ENCODE measurements around the gene SQOR. TPM values are rescaled to one million over a fixed set of nuclear protein-coding genes. Genes with fewer than 3 reads are reported as not detected.

SQOR gene
- total RNA-seq, 4 donors from 2014 or later, result 66.6 to 96.3 (median 87.1) TPM

- no peaks in the 10 kb centered on the region for H3K36me3 ChIP-seq
- peak within 1 kb of the TSS; percentile 92 to 97 (median 96) for H3K27ac ChIP-seq
- peak within 1 kb of the TSS; percentile 63 to 76 for H3K4me3 ChIP-seq
- no peaks in the 10 kb centered on the region for H3K27me3 ChIP-seq
- peak; percentile 87 for TF ChIP-seq POLR2AphosphoS5 (IDR thresholded peaks at IDR 0.05)
- TF ChIP-seq POLR2A (IDR thresholded peaks at IDR 0.05), result peak; percentile 61 to 67
- TF ChIP-seq, protein P1, sequence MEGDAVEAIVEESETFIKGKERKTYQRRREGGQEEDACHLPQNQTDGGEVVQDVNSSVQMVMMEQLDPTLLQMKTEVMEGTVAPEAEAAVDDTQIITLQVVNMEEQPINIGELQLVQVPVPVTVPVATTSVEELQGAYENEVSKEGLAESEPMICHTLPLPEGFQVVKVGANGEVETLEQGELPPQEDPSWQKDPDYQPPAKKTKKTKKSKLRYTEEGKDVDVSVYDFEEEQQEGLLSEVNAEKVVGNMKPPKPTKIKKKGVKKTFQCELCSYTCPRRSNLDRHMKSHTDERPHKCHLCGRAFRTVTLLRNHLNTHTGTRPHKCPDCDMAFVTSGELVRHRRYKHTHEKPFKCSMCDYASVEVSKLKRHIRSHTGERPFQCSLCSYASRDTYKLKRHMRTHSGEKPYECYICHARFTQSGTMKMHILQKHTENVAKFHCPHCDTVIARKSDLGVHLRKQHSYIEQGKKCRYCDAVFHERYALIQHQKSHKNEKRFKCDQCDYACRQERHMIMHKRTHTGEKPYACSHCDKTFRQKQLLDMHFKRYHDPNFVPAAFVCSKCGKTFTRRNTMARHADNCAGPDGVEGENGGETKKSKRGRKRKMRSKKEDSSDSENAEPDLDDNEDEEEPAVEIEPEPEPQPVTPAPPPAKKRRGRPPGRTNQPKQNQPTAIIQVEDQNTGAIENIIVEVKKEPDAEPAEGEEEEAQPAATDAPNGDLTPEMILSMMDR (IDR thresholded peaks at IDR 0.05), result no peak
- 0 to 6% methylated on average over 1 to 5 of the region's 62 CpGs for WGBS, 2 donors (ENCODE audit: low coverage in 1 of 2)
- H3K9me3 ChIP-seq, result no peaks in the 10 kb centered on the region
- peak; percentile 90 for ATAC-seq
- peaks cover 14 to 59% (median 30%) of the 10 kb centered on the region in 3 donors for H3K4me1 ChIP-seq
Observed at GRCh38 chr15:45587095-45587862, 47.5 kb upstream of the SQOR start, which contains the start of gene BLOC1S6. Gene BLOC1S6, plus strand, starts transcription at chr15:45587379. Its CDS starts 65 bp downstream, at chr15:45587444.

DNA sequence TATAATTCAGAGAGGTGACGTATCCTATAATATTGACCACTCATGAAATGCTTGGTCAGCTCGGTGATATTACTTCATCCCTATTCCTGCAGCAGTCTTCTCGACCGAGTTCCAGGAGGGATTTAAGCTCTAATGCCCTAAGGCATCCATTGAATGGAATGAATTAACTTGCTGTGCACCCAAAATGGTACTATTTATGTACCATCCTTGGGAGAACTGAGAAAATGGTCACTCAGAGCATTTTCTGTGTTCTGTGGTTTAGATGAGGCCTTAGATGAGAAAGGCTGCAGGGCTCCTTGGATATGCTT, 47.0 kb upstream of the SQOR start:
- TF ChIP-seq POLR2A (IDR thresholded peaks at IDR 0.05) (no peak), POLR2AphosphoS5 (IDR thresholded peaks at IDR 0.05) (no peak), EP300 (IDR thresholded peaks at IDR 0.05) (no peak)
- TF ChIP-seq, protein P1 (IDR thresholded peaks at IDR 0.05), result no peak
- no peak for ATAC-seq
- Histone ChIP-seq H3K36me3 (peaks cover 0 to 5% of the 10 kb centered on the region in 2 donors), H3K4me3 (peak overlapping the region; percentile 63 to 76), H3K27ac (peak overlapping the region; percentile 92 to 97 (median 96)), H3K9me3 (no peaks in the 10 kb centered on the region), H3K4me1 (peaks cover 14 to 64% (median 30%) of the 10 kb centered on the region in 3 donors), H3K27me3 (no peaks in the 10 kb centered on the region)
- WGBS, 2 donors (ENCODE audit: low coverage in 1 of 2), result 0 to 3% methylated on average over 4 of the region's 4 CpGs

GRCh38 chr15:45588219-45588875, 46.5 kb upstream of the SQOR start:
- no peak for TF ChIP-seq EP300 (IDR thresholded peaks at IDR 0.05)
- 29 to 35% methylated on average over 4 to 6 of the region's 6 CpGs for WGBS, 2 donors (ENCODE audit: low coverage in 1 of 2)
- peaks cover 14 to 65% (median 30%) of the 10 kb centered on the region in 3 donors for H3K4me1 ChIP-seq

DNA sequence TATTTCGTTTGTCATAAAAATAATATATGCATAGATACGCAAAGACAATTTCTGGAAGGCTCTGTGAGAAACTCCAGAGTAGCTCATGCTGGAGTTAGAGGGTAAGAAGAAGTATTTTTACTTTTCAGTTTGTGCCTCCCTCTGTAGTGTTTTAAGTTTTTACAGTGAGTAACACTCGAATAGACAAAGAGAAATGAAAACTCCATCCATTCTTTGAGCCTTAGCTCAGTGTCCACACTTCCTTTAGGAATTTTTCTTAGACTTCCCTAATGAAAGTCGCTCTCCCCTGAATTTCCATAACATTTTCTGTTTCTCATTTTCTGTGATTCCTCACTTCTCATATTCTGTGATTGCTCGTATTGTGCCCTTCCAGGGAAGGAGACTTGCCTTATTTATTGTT, 45.6 kb upstream of the SQOR start:
- H3K9me3 ChIP-seq, result no peaks in the 10 kb centered on the region
- TF ChIP-seq, protein P1 (IDR thresholded peaks at IDR 0.05), result no peak
- TF ChIP-seq POLR2A (IDR thresholded peaks at IDR 0.05) (no peak), POLR2AphosphoS5 (IDR thresholded peaks at IDR 0.05) (no peak), EP300 (IDR thresholded peaks at IDR 0.05) (no peak)
- peak overlapping the region in 1 of 4 donors; percentile 92 for H3K27ac ChIP-seq
- H3K36me3 ChIP-seq, result peaks cover 0 to 8% of the 10 kb centered on the region in 2 donors
- no peaks in the 10 kb centered on the region for H3K27me3 ChIP-seq
- H3K4me3 ChIP-seq, result peak overlapping the region in 1 of 2 donors; percentile 76
- ATAC-seq, result no peak
- H3K4me1 ChIP-seq, result peaks cover 14 to 65% (median 30%) of the 10 kb centered on the region in 3 donors
- WGBS, 2 donors (ENCODE audit: low coverage in 1 of 2), result 49 to 51% methylated on average over 5 of the region's 5 CpGs

More at GRCh38 chr15:45588219-45588875, 46.5 kb upstream of the SQOR start:
- no peaks in the 10 kb centered on the region for H3K9me3 ChIP-seq
- no peak for ATAC-seq
- peak overlapping the region; percentile 92 to 97 (median 96) for H3K27ac ChIP-seq
- H3K4me3 ChIP-seq, result peak overlapping the region; percentile 63 to 76
- H3K27me3 ChIP-seq, result no peaks in the 10 kb centered on the region
- H3K36me3 ChIP-seq, result peaks cover 0 to 7% of the 10 kb centered on the region in 2 donors

DNA sequence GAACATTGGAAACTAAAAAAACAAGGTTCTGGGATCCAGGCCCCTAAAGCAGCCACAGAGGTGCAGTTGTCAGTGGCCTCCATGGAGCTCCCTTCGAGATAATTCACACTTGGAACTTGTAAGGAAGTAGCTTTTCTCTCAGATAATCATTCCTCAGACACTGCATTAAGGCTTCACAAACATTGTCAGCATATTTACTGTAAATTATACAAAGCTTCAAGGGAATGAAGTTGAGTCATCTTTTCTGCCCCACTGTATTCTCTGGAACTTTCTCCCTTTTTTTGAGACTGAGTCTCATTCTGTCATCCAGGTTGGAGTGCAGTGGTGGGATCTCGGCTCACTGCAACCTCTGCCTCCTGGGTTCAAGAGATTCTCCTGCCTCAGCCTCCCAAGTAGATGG, 40.5 kb upstream of the SQOR start:
- WGBS, 2 donors (ENCODE audit: low coverage in 1 of 2), result 67 to 83% methylated on average over 1 to 2 of the region's 2 CpGs
- no peak overlapping the region for H3K27ac ChIP-seq
- TF ChIP-seq POLR2A (IDR thresholded peaks at IDR 0.05) (no peak), POLR2AphosphoS5 (IDR thresholded peaks at IDR 0.05) (no peak), EP300 (IDR thresholded peaks at IDR 0.05) (no peak)

More for the DNA sequence above, 40.5 kb upstream of the SQOR start:
- Histone ChIP-seq H3K9me3 (no peaks in the 10 kb centered on the region), H3K27me3 (no peaks in the 10 kb centered on the region), H3K4me3 (no peak overlapping the region), H3K4me1 (peaks cover under 1 to 36% (median 8%) of the 10 kb centered on the region in 3 donors), H3K36me3 (peaks cover 0 to 36% of the 10 kb centered on the region in 2 donors)
- ATAC-seq, result no peak

Data from gastroesophageal sphincter (tissue), 4 donors.